GM12875 (cell line): Measurements from ENCODE around the gene NR1D1.

Experiments used
- H3K4me3 ChIP-seq: one replicate; pipeline ENCODE4 v1.5.1; 2011; ENCODE audit warnings: low read depth, low read length, control low read depth
- CTCF ChIP-seq: IDR thresholded peaks from 2 replicates; pipeline ENCODE4 v1.5.1; 2011; ENCODE audit warnings: low read depth, mild to moderate bottlenecking, control low read depth, inconsistent platforms, low read length, moderate library complexity, borderline replicate concordance; ENCODE audit not compliant: insufficient read depth

Gene NR1D1

GRCh38 chr17:40110026-40110845 is 9.8 kb upstream of the NR1D1 start:
- TF ChIP-seq CTCF, result no peak
- H3K4me3 ChIP-seq, result no peak overlapping the region

- TF ChIP-seq CTCF, result no peak
- H3K4me3 ChIP-seq, result no peak overlapping the region
These were observed 8.8 kb upstream of the NR1D1 start for GRCh38 chr17:40108970-40109824.

GRCh38 chr17:40107522-40108174 is 7.3 kb upstream of the NR1D1 start:
- no peak for TF ChIP-seq CTCF
- no peak overlapping the region for H3K4me3 ChIP-seq

GRCh38 chr17:40106760-40107521 is 6.6 kb upstream of the NR1D1 start:
- H3K4me3 ChIP-seq, result no peak overlapping the region
- TF ChIP-seq CTCF, result no peak

GRCh38 chr17:40105861-40106759 is 5.7 kb upstream of the NR1D1 start:
- H3K4me3 ChIP-seq, result no peak overlapping the region
- TF ChIP-seq CTCF, result no peak
